Endometrial microvascular endothelial cells (primary cell): Measurements from ENCODE around the gene PPP6R2. TPM values are rescaled to one million over a fixed set of nuclear protein-coding genes. Genes with fewer than 3 reads are reported as not detected.
"Not testable (repeated sequence)": the region's sequence is repeated elsewhere in the genome, so short reads cannot be mapped to it uniquely, and the experiment has no call there.

Experiments
- in situ Hi-C: cut with HindIII; loops from 2 replicates; pipeline ENCODE4 v1.10.0; 2017; ENCODE audit warnings: low sequenced_read_pairs, low pct_unique_long_range_greater_than_20kb; ENCODE audit errors: inconsistent ontology term
- total RNA-seq: library from RNA; depleted of rRNA; stranded (reverse); fragments of >200 nt; gene quantifications from one replicate; pipeline ENCODE4 v1.2.3, GENCODE V29; 2015; ENCODE audit errors: inconsistent ontology term

The PPP6R2 gene
- total RNA-seq, 1 donor from 2014 or later = 35.0 TPM

GRCh38 chr22:50367778-50368500 lies 24.8 kb downstream of the PPP6R2 start:
- in situ Hi-C loops = no loop called here

- in situ Hi-C loops = no loop called here
These were observed 28.0 kb downstream of the PPP6R2 start for GRCh38 chr22:50371101-50371648.

DNA sequence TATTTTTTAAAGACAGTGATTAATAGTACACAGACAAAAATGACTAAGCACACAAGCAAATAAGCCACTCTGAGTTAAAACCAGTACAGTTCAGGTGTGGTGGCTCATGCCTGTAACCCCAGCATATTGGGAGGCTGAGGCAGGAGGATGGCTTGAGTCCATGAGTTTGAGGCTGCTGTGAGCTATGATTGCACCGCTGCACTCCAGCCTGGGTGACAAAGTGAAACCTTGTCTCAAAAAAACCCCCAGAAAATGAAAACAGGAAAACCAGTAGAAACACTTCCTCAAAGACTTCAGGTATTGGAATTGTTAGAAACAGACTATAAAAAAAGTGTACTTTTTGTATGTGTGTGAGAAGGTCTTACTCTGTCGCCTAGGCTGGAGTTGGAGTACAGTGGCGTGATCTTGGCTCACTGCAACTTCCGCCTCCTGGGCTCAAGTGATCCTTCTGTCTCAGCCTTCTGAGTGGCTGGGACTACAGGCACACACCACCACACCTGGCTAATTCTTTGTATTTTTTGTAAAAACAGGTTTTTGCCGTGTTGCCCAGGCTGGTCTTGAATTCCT lies 33.0 kb downstream of the PPP6R2 start:
- in situ Hi-C loops = no loop called here

- in situ Hi-C loops = not testable (repeated sequence)
These were observed 38.0 kb downstream of the PPP6R2 start for GRCh38 chr22:50381021-50381555.

GRCh38 chr22:50396751-50397370 lies 53.7 kb downstream of the PPP6R2 start:
- in situ Hi-C loops = no loop called here

DNA sequence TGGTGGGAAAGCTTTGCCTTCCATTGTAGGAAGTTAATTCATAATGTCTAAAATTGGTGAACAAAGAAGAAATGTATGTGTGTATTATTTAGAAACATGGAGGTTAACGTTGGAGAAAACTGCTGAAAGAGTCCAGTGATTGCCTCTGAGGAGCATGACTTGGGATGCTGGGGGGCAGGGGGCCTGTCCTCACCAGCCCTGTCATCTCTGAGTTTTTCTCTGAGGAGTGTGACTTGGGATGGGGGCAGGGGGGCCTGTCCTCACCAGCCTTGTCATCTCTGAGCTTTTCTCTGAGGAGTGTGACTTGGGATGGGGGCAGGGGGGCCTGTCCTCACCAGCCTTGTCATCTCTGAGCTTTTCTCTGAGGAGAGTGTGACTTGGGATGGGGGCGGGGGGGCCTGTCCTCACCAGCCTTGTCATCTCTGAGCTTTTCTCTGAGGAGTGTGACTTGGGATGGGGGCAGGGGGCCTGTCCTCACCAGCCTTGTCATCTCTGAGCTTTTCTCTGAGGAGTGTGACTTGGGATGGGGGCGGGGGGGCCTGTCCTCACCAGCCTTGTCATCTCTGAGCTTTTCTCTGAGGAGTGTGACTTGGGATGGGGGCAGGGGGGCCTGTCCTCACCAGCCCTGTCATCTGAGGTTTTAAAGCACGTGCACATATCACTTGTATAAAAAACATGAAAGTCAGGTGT lies 54.4 kb downstream of the PPP6R2 start:
- in situ Hi-C loops = not testable (repeated sequence)

- in situ Hi-C loops = no loop called here
These were observed 55.9 kb downstream of the PPP6R2 start for GRCh38 chr22:50398831-50399648.

DNA sequence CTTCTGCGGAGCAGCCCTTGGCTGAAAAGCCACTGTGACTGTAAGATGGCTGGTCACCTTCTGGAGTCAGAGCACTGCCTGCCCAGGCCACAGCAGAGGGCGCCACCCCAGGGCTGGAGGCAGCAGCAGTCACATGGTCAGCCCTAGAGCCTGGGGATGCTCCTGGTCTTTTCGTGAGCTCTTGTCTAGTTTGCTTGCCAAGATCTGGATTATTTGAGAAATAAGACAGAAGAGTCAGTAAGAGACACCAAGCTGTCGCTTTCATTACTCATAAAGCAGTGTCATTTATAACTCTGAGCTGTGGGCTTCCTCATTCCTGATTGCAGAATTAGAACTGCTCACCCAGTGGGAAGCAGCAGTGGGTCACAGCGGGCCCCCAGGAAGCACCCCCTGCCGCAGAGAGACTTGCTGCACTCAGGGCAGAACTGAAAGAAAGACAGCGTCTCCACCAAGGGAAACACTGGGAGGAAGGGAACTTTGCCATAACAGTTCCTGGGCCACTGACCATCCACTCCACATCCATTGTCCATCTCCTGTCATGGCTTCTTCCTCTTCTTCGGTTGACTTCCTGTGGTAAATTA lies 56.7 kb downstream of the PPP6R2 start:
- in situ Hi-C loops = no loop called here

GRCh38 chr22:50400406-50400805 lies 57.3 kb downstream of the PPP6R2 start:
- in situ Hi-C loops = no loop called here

- in situ Hi-C loops = no loop called here
These were observed 57.8 kb downstream of the PPP6R2 start for GRCh38 chr22:50400931-50401330.

GRCh38 chr22:50401907-50402306 lies 58.8 kb downstream of the PPP6R2 start:
- in situ Hi-C loops = no loop called here

DNA sequence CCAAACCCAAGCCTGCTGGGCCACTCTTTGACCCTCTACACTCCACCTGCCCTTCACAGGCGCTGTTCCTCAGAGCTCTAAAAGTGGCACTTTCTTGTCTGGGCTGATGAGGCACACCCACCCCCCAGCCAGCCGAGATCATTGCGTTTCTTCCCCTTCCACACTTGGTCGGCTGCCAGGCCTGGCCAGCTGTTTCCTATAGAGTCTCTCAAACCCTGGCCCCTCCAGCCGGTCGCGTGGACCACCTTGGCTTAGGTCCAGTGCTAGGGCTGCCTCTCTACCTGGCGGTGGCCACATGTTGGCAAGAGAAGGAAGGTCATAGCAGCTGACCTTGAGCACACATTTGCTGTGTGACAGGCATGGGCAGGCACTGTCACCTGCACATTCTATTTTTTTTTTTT lies 60.6 kb downstream of the PPP6R2 start:
- in situ Hi-C loops = no loop called here

DNA sequence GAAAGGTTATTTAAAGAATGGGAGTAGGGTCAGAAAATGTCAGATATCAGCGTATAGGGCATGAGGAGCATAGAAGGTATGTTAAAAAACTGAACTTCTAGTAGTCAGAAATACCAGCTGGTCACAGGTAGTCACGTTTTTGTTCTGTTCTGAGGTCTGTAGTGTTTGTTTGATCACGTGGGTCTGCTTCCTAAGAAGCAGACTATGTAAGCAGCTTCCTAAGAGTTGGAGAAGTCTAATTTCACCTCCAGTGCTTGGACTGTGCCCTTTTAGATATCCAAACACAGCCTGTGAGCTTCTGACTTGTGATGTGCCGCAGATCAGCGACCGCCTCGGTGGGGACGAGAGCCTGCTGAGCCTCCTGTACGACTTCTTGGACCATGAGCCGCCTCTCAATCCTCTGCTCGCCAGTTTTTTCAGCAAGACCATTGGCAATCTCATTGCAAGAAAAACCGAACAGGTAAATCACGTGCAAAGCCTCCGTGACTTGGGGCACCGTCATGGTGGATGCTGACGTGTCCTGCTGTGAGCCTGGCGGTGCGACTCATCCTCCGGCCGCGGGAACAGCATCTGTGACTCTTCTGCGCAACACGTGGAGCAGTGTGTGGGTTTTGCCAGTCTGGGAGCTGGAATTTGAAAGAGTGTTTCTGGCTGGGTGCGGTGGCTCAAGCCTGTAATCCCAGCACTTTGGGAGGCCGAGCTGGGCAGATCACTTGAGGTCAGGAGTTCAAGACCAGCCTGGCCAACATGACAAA lies 63.5 kb downstream of the PPP6R2 start:
- in situ Hi-C loops = no loop called here

- in situ Hi-C loops = no loop called here
These were observed 65.2 kb downstream of the PPP6R2 start for GRCh38 chr22:50408311-50408710.

DNA sequence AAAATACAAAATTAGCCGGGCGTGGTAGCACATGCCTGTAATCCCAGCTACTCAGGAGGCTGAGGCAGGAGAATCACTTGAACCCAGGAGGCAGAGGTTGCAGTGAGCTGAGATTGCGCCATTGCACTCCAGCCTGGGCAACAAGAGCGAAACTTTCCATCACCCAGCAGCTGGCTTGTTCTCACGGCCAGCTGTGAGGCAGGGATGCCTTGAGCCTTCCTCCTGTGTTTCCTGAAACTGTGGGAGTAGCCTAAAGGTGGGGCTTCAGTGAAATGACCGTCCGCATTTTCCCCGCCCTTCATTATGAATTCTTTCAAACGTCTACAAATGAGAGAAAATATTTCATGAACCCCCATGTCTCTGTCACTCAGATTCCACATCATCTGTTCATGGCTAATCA lies 65.8 kb downstream of the PPP6R2 start:
- in situ Hi-C loops = not testable (repeated sequence)

- in situ Hi-C loops = no loop called here
These were observed 71.5 kb downstream of the PPP6R2 start for GRCh38 chr22:50414476-50415248.

GRCh38 chr22:50415426-50415825 lies 72.3 kb downstream of the PPP6R2 start:
- in situ Hi-C loops = no loop called here
